HG02610 (cell line): ENCODE measurements around the gene CHD1L.
A peak's percentile ranks its signal among the peaks of the same experiment; 100 is the strongest.
"Not testable (repeated sequence)": the region's sequence is repeated elsewhere in the genome, so short reads cannot be mapped to it uniquely, and the experiment has no call there.

Experiments used
- ATAC-seq: cut with Tn5 transposase; IDR thresholded peaks from one replicate; pipeline ENCODE4 v1.9.1; 2021; ENCODE audit warnings: mild to moderate bottlenecking, moderate library complexity; ENCODE audit not compliant: unreplicated experiment

Gene CHD1L

DNA sequence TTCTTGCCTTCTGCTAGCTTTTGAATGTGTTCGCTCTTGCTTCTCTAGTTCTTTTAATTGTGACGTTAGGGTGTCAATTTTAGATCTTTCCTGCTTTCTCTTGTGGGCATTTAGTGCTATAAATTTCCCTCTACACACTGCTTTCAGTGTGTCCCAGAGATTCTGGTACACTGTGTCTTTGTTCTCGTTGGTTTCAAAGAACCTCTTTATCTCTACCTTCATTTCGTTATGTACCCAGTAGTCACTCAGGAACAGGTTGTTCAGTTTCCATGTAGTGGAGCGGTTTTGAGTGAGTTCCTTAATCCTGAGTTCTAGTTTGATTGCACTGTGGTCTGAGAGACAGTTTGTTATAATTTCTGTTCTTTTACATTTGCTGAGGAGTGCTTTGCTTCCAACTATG is 11.5 kb upstream of the CHD1L start:
- ATAC-seq = not testable (repeated sequence)

DNA sequence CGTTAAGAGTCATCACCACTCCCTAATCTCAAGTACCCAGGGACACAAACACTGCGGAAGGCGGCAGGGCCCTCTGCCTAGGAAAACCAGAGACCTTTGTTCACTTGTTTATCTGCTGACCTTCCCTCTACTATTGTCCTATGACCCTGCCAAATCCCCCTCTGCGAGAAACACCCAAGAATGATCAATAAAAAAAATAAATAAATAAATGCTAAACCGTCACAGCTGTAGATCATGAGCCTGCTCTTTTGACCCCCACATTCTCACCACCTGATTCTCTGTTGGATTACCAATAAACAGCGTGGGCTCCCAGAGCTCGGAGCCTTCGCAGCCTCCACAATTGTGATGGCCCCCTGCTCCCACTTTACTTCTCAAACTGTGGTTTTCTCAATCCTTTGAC is 8.6 kb upstream of the CHD1L start:
- not testable (repeated sequence) for ATAC-seq

DNA sequence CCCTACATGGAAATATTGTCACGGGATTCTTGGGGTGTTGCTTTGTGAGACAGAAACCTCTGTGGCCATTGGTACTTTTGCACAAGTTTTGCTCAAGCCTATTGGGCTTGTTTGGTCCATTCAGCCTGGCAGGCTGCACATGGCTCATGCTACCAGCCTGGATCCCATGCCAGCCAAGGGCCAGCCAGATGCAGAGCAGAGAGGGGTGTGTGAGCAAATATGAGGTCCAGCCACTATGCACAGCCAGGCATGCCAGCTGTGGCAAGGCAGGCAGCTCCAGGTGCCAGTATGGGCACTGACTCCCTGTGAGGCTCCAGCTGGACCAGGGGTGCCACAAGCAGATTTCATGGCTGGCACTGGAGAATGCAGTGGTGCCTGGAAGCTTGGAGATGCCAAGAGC is 6.7 kb upstream of the CHD1L start:
- ATAC-seq = no peak

DNA sequence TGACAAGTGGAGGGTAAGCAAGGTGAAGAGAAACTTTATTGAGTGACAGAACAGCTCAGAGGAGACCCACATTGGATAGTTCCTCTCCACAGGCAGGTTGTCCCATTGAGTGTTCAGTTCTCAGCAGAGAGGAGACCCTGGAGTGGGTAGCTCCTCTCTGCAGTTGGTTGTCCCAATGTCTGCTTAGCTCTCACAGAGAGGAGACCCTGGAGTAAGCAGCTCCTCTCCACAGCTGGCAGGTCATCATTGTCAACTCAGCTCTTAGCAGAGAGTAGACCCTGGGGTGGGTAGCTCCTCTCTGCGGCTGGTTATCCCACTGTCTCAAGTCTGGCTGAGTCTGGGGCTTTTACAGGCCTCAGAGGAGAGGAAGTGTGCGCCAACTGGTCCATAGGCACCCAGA is 6.0 kb upstream of the CHD1L start:
- ATAC-seq = no peak

GRCh38 chr1:147236959-147237791 is 5.3 kb upstream of the CHD1L start:
- no peak for ATAC-seq

DNA sequence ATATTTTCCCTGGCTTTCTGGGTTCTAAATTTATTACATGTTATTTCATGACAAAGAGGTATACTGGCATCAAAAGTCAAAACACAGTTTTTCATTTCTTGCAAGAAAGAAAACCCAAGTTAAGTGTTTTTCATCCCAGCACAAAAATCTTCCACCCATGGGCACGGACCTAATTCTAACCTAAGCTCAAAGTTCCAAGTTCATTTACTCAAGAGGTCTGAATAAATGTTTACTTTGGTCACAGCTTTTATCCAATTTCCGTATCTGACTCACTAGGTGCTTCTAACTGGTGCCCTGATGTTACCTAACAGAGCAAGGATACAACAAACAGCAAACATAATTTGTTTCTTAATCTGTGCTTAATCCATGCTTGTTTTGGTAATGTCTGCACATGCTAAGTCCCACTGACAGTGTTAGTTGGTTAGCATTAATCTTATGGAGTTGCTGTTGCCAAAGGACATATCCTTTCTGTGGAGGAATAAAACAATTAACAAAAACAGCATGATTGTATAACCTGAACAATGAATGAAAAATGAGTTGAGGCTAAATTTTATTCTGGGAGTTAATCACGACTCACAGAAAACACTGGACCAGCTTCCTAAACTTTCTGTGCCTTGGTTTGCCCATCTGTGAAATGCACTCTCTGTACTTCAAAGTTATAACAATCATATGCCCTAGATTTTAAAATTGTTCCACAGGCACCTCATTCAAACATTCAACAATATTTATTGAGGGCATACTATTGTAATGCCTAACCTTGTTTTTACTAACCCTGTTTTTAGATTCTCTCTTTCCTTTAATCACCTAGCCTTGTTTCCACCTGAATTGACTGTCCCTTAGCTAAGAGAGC is 4.2 kb upstream of the CHD1L start:
- ATAC-seq = no peak

DNA sequence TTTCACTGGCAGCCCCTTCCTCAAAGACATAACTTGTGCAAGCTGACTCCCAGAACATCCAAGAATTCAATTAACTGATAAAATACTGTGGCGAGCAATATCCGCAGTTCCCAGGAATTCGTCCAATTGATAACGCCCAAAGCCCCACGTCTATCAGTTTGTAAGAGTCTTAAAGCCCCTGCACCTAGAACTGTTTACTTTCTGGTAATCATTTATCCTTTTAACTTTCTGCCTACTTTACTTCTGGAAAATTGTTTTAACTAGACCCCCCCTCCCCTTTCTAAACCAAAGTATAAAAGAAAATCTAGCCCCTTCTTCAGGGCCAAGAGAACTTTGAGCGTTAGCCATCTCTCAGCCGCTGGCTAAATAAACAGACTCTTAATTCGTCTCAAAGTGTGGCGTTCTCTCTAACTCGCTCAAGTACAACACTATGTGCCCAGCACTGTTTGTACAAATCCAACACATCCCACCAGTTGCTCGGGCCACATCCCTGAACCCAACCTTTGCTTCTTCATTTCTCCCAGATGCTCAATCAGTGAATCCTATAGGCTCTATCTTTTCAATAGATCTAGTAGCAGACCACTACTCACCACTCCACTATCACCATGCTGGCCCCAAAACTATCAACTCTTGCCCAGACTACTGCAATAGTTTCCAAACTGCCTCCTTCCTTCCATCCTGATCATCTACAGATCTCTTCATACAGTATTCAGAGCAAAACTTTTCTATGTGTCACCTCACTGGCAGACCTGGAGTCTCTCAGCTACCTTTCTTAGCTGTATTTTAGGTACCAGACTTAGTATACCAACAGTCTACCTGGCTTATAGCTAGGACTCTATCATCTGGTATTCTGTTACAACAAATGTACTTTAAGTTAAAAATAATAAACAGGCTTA is 3.3 kb upstream of the CHD1L start:
- no peak for ATAC-seq

- ATAC-seq = not testable (repeated sequence)
These were observed 2.3 kb upstream of the CHD1L start for GRCh38 chr1:147240131-147240721.

DNA sequence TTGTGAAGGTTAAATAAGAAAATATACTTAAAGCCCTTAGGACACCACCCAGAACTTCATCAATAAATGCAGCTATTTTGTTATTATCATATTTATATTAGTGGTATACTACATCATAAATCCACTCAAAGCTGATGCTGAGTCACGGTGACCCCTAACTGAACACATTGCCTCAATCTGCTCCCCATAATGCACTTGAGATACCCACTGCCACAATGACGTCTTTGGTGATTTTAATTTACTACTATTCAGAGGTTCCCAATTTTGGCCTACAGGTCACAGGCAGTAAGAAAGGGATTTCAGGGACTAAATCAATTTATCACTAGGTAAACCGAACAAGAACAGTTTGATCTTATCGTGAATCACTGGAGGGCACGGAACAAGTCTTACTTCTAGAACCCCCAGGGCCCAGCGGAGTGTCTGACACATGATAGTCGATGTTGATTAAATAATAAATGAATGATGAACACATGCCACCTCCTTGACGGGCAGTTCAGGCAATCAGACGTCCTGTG is 493 bp upstream of the CHD1L start:
- no peak for ATAC-seq

- ATAC-seq = peak; percentile 18
These were observed 773 bp downstream of the CHD1L start for GRCh38 chr1:147243228-147243685.

- no peak for ATAC-seq
These were observed 1.4 kb downstream of the CHD1L start for GRCh38 chr1:147243841-147244240.

DNA sequence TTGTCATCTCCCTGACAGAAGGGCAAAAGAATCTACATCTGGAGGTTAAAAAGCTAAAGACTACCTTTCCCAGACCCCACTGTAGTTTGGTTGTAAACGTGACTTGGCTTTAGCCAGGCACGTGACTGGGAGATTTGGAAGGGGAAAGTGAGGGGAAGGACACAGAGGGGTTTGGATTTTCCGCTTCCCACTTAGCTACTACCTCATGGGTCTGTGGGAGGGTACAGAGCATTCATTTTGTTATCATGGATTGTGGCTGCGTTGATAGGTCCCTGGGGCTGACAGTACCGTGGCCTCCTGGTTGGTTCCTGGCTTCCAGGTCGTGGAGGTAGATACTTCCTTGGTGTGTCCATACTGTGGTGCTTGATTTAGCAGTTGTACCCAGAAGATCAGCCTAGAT is 2.6 kb downstream of the CHD1L start:
- no peak for ATAC-seq

GRCh38 chr1:147245586-147246021 is 3.1 kb downstream of the CHD1L start:
- no peak for ATAC-seq

- ATAC-seq = no peak
These were observed 3.7 kb downstream of the CHD1L start for GRCh38 chr1:147246044-147246690.

GRCh38 chr1:147246910-147247655 is 4.6 kb downstream of the CHD1L start:
- no peak for ATAC-seq

- no peak for ATAC-seq
These were observed 5.3 kb downstream of the CHD1L start for GRCh38 chr1:147247656-147248238.

DNA sequence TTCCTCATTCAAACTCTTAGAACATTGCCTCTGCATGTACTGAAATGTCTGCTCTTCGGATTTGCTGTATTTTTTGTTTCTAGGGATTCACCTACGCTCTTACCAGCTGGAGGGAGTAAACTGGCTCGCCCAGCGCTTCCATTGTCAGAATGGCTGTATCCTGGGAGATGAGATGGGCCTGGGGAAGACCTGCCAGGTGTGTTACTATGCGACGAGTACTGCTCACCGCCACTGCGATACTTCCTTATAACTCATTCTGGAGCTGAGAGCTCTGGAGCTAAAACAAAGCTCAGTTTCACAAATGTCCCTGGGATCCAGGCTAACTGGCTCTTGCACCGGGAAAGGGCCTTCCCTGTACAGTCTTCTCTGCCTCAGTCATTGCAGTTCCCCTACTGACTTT is 10.1 kb downstream of the CHD1L start:
- no peak for ATAC-seq

DNA sequence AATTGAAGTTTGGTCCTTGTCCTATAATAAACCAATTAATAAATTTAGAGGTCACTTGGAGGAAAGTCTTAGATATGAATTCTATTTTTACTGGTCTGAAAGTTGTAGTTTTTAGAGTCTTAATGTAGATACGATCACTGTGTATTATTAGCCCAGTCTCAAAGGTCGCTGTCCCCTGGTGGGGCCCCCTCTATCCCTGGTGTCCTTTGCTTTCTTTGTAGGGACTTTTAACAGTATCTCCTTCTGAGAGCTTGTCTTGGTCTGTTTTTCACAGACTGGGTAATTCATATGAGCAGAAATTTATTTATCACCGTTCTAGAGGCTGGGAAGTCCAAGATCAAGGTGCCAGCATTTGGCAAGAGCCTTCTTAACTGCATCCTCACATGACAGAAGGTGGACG is 18.5 kb downstream of the CHD1L start:
- ATAC-seq = no peak
